NCI-H524 (cell line): ENCODE measurements around the gene ZNF148.

Experiments
- DNase-seq, 2 experiments: peaks; one replicate each; lab custom pipeline; 2025; lab: John Stamatoyannopoulos, UW

ZNF148 gene

DNA sequence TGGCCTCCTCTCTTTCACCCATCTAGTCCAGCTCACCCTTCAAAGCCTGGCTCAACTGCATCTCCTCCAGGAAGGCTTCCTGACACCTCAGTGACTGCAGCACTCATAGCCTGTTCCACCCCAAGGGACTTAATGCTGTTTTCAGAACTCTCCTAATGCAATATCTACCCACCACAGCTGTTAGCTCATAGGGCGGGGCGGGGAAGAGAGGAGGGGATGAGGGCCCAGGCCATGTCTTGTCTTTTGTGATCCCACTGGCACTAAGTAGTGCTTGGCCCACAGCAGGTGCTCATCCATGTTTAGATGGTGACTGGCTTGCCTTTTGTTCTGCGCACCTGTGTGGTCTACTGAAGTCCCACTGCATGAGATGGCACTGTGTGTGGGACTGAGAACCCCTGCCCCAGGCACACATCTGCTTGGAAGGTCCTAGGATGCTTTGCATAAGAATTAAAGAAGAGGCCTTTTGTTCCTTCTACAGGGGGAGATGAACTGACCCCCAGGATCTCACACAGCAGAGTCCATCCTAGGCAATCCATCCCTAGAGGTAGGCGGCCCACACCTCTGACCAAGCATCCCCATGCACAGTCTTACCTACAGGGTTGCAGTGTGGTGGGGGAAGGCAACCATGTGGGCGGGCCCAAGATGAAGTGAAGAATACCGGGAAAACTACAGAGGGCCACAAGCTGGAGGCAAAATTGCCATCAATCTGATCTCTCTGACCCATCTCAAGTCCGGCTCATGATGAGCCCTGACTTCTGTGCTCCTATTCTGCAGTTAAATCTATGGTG, 185.6 kb downstream of the ZNF148 start:
- no peak for DNase-seq

DNA sequence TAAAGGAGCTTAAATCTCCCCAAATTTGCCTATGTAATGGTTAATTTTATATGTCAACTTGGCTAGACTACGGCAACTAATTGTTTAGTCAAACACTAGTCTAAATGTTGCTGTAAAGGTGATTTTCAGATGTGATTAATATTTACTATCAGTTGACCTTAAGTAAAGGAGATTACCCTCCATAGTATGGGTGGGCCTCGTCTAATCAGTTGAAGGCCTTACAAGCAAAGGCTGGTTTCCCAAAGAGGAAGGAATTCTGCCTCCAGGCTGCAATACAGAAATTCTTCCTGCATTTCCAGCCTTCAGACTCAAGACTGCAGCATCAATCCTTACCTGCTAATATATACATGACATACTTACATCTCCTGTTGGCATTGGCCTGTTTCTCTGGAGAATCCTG, 186.2 kb downstream of the ZNF148 start:
- DNase-seq: no peak

DNA sequence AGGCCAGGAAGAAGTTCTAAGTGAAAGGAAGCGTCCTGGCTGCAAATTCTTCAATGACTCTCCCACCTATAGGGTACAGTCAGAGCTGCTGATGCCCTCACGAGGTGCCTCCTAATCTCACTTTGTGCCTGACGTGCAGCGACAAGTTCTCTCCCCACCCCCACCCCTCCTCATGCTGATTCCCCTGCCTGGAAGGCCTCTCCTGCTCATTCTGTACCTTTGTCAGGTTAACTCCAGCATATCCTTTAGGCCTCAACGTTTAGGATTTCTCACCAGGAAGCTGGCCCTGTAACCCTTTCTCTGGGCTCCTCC, 187.6 kb downstream of the ZNF148 start:
- DNase-seq: no peak

DNA sequence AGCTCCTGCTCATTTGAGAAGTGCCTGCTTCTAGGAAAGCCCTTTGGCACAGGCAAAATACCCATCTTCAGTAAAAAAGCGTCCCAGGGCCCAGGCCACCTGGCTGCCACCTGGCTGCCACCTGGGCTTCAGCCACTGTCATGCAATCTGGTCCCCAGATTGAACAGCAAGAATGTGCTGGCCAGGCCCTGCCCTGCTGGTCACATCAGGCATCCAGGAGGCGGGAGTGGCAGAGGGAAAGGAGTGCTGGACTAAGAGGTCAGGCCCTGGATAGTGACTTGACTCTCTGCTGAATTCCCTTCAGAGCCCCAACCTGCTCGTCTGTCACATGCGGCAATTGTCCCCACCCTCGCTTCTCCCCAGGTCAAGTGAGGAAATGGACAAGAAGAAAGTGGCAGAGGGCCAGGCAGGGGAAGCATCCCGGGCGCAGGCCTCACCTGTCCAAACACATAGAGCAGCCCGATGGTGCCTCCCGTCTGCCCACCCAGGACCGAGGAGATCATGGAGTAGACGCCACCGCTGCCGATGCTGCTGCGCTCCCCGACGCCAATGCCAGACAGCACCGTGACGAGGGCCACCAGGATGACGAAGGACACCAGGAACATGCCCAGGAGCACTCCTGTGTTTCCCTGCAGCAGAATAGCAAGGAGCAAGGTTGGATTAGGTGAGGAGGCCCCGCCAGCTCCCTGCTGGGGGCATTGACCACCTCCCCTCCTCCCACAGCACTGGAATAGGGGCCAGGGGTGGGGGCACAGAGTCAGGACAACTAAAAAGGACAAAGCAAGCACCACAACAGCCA, 188.1 kb downstream of the ZNF148 start:
- DNase-seq: peak; percentile 72 to 79

DNA sequence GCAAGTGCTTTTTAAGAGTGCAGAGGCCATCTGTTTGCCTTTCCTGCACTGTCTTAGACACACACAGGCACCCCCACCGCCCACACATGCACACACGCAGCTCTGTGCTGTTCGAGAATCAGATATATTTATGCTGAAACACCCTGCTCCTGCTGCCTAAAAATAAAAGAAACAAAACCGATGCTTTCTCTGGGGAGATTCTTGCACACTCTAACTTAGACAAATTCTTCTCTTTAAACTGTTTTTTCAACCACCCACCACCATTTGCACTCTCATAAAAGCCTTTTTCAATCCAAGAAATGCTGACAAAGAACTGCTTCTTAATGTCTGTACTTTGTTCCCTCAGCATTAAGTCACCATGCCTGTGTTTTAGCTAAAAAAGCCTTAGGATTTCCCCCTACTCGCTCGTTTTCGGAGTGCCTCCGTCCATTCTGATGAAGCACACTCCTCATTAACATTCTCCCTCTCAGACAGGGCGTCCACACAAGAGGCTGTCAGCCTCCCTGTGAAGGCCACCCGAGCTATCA, 188.8 kb downstream of the ZNF148 start:
- DNase-seq: peak; percentile 84 to 91

DNA sequence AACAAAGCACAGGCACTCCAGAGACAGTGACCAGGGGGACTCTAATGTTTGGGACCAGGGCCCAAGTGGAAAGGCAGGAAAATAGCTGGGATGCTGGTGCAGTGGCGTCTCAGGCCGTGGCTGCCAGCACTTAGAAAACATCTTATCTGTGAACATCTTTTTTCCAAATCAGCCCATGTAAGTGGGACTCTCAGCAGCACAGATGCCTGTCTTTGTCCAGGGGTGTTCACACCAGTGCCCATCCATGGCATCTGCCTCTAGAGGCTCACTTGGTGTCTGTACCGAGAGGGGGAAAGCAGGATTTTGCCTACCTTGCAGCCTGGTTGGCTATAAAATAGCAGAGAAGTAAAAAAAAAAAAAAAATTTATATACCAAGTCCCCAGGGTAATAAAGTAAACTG, 189.3 kb downstream of the ZNF148 start:
- peak; percentile 84 to 91 for DNase-seq

DNA sequence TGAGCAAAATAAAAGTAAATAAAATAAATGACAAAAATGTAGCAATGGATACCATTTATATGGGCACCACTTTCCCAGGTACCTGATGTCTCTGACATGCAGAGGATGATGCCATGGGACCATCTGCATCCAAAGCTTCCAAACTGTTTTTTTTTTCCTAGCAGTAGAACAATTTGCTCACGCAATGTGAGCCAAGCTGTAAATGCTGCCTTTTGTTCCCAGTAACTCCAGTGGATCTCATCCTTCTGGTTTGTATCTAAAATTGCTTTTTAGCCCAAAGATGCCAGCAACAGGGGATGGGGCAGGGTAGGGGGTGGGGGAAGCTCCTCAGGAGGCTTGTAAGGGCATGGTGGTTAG, 195.3 kb downstream of the ZNF148 start:
- no peak for DNase-seq

DNA sequence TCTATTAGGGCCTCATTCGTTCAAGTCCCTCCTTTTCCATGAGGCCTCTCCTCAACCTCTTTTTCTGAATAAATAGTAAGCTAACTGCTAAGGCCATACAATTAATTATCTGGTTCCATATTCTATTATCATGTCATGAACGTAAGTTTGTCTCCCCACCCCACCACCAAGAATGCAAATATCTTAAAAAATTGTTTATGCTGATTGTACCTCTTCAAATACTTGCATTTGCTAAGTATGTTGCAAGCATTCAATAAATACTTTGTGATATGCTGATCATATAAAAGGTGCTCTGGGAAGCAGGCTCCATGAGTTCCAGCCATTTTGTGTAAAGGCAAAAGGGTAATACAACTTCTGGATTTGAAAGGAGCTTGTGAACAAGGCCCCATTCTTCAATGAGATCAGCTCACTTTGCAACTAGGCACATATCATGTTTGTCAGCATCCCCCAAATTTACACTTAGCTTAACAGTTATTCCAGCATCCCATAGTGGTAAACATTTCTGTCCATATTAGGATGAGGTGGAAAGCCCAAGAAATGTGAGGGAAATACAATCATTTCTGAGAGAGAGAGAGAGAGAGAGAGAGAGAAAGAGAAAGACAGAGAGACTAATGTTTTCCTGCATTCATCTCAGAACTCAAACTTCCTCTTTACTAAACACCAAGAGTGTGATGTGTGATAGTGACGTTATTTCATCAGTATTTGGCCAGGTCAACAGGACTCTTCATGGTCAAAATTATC, 195.8 kb downstream of the ZNF148 start:
- DNase-seq: no peak

DNA sequence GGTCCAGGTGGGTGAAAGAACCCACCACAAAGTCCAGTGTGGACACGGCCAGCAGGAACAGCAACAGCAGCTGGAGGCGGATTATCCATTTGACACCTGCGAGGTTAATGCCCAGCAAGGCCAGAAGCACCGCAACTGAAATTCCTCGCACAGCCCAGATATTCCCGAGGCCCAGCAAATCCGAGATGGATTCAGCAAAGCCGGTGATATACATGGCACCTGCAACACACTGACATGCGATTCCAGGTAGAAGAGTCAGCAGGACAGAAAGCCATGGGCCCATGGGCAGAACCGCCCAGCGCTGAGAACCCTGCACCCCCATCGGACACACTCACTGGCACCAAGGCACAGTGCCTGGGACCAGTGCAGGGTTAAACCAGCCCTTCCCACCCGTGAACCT, 197.4 kb downstream of the ZNF148 start:
- DNase-seq: no peak
